HCT116 (cell line): ENCODE data around the gene VWA5B1. TPM values are rescaled to one million over a fixed set of nuclear protein-coding genes. Genes with fewer than 3 reads are reported as not detected.
A peak's percentile ranks its signal among the peaks of the same experiment; 100 is the strongest.

Experiments used
- ATAC-seq: fragments of 200-7000 bp; cut with Tn5 transposase; 2 replicates; pipeline ENCODE4 v1.9.1; 2020; ENCODE audit warnings: mild to moderate bottlenecking, moderate library complexity
- BruUV-seq: library from RNA; stranded (reverse); fragments of 400-500 nt; replicated peaks from 2 replicates; lab custom pipeline; 2021; lab: Mats Ljungman, UMichigan
- CTCF ChIA-PET: fragments of 300-600 bp; sonication (Branson Sonifier 250); formaldehyde crosslinking; loops from one replicate; lab custom pipeline; 2021; ENCODE audit warnings: antibody characterized with exemption; lab: Charles Lee
- POLR2A ChIA-PET: fragments of 300-600, 350-600 bp; sonication (Branson Sonifier 250); formaldehyde crosslinking; loops from one replicate; lab custom pipeline; 2021; ENCODE audit warnings: antibody characterized with exemption; lab: Charles Lee
- RAD21 ChIA-PET, 2 experiments: fragments of 300-600 bp; sonication (Branson Sonifier 250); formaldehyde crosslinking; loops; one replicate each; lab custom pipeline; 2023; ENCODE audit warnings: low total read pairs in 2 of 2; ENCODE audit not compliant: uncharacterized antibody in 2 of 2, unreplicated experiment in 2 of 2, low non-redundant PET in 1 of 2; lab: Charles Lee
- DNase-seq: peaks from one replicate; pipeline ENCODE4 v3.0.0-alpha.2; 2010; ENCODE audit warnings: low read depth, low spot score
- H2AFZ ChIP-seq: fragments of 200-600 bp; shearing (Covaris generic), sonication (generic); 2 replicates; pipeline ENCODE4 v1.6.1; 2017; ENCODE audit warnings: low read depth, mixed run types, mixed read lengths, antibody characterized with exemption, low read length; ENCODE audit not compliant: poor library complexity, severe bottlenecking
- H3K27ac ChIP-seq: 2 replicates; pipeline ENCODE4 v1.5.1; 2012; ENCODE audit warnings: low read depth, low read length
- H3K27me3 ChIP-seq: fragments of 200-600 bp; sonication (generic); 2 replicates; pipeline ENCODE4 v1.6.1; 2016; ENCODE audit warnings: mixed run types, low read length, mixed read lengths; ENCODE audit not compliant: insufficient read depth
- H3K36me3 ChIP-seq, 2 experiments: fragments of 200-500 bp in 1 of 2; fragments of 200-600 bp in 1 of 2; sonication (Bioruptor generic) in 1 of 2; sonication (generic) in 1 of 2; 2 replicates each; pipeline versions ENCODE4 v1.5.1 to v1.6.1; 2014 to 2016; ENCODE audit warnings: low read length in 2 of 2, inconsistent platforms in 1 of 2, mixed read lengths in 1 of 2, mixed run types in 1 of 2; ENCODE audit not compliant: insufficient read depth in 2 of 2, control insufficient read depth in 1 of 2
- H3K4me1 ChIP-seq, 2 experiments: fragments of 200-600 bp in 1 of 2; sonication (generic) in 1 of 2; 2 replicates each; pipeline versions ENCODE4 v1.5.1 to v1.6.1; 2012 to 2017; ENCODE audit warnings: low read length in 2 of 2, inconsistent platforms in 1 of 2, mild to moderate bottlenecking in 1 of 2, mixed read lengths in 1 of 2, mixed run types in 1 of 2, moderate library complexity in 1 of 2; ENCODE audit not compliant: insufficient read depth in 2 of 2, control insufficient read depth in 1 of 2
- H3K4me2 ChIP-seq: fragments of 200-600 bp; sonication (generic); 2 replicates; pipeline ENCODE4 v1.6.1; 2017; ENCODE audit warnings: mixed run types, low read length, mixed read lengths
- H3K4me3 ChIP-seq, 2 experiments: fragments of 200-600 bp in 1 of 2; sonication (generic) in 1 of 2; replicated peaks in 1 of 2; 2 replicates each; pipeline ENCODE4 v1.5.1; 2011 to 2016; ENCODE audit warnings: low read length in 2 of 2, control low read depth in 1 of 2, low read depth in 1 of 2, mild to moderate bottlenecking in 1 of 2, mixed read lengths in 1 of 2, mixed run types in 1 of 2
- H3K79me2 ChIP-seq: fragments of 200-600 bp; sonication (generic); 2 replicates; pipeline ENCODE4 v1.6.1; 2017; ENCODE audit warnings: mild to moderate bottlenecking, mixed run types, low read length, moderate library complexity, mixed read lengths; ENCODE audit not compliant: insufficient read depth
- H3K9ac ChIP-seq: fragments of 200-600 bp; sonication (generic); 2 replicates; pipeline ENCODE4 v1.6.1; 2016; ENCODE audit warnings: low read length, mixed read lengths
- H3K9me2 ChIP-seq: fragments of 200-600 bp; sonication (generic), shearing (Covaris generic); 2 replicates; pipeline ENCODE4 v1.6.1; 2017; ENCODE audit warnings: mixed run types, mild to moderate bottlenecking, moderate library complexity; ENCODE audit not compliant: insufficient read depth
- H3K9me3 ChIP-seq, 2 experiments: fragments of 200-500 bp in 1 of 2; fragments of 200-600 bp in 1 of 2; sonication (Bioruptor generic) in 1 of 2; sonication (generic) in 1 of 2; 2 replicates each; pipeline ENCODE4 v1.6.1; 2014 to 2017; ENCODE audit warnings: low read length in 2 of 2, mixed read lengths in 2 of 2, inconsistent platforms in 1 of 2, low read depth in 1 of 2, mild to moderate bottlenecking in 1 of 2, mixed run types in 1 of 2, moderate library complexity in 1 of 2; ENCODE audit not compliant: control insufficient read depth in 1 of 2, insufficient read depth in 1 of 2
- H4K20me1 ChIP-seq: fragments of 200-600 bp; sonication (generic), shearing (Covaris generic); 2 replicates; pipeline ENCODE4 v1.6.1; 2017; ENCODE audit warnings: mixed run types, mild to moderate bottlenecking, moderate library complexity; ENCODE audit not compliant: insufficient read depth
- CBX3 ChIP-seq: IDR thresholded peaks from 2 replicates; pipeline ENCODE4 v1.6.1; 2012; ENCODE audit warnings: low read depth
- SRF ChIP-seq: IDR thresholded peaks from 2 replicates; pipeline ENCODE4 v1.6.1; 2012; ENCODE audit warnings: low read depth
- TCF7L2 ChIP-seq: IDR thresholded peaks from 2 replicates; pipeline ENCODE4 v1.7.0; 2011; ENCODE audit warnings: borderline replicate concordance, inconsistent platforms; ENCODE audit not compliant: insufficient read depth, insufficient read length; ENCODE audit errors: extremely low read depth
- ZNF274 ChIP-seq: fragments of 200-500 bp; sonication (Bioruptor generic); IDR thresholded peaks from 2 replicates; pipeline ENCODE4 v1.6.1; 2014; ENCODE audit warnings: mild to moderate bottlenecking, low read depth, low read length, inconsistent platforms
- intact Hi-C: fragments of 100-400 bp; cut with micrococcal nuclease; formaldehyde crosslinking; loops from 2 replicates; pipeline ENCODE4 v1.10.0; 2022
- total RNA-seq: library from RNA; stranded (reverse); gene quantifications from one replicate; pipeline ENCODE4 v1.2.1, GENCODE V29; 2021; ENCODE audit not compliant: unreplicated experiment
- TF ChIP-seq, protein P1 (sequence below): IDR thresholded peaks from 2 replicates; pipeline ENCODE4 v1.6.1; 2012; ENCODE audit warnings: low read depth
- TF ChIP-seq, protein P2 (sequence below): IDR thresholded peaks from 2 replicates; pipeline ENCODE4 v1.6.1; 2012
- TF ChIP-seq, protein P3 (sequence below): IDR thresholded peaks from 2 replicates; pipeline ENCODE4 v1.6.1; 2011; ENCODE audit warnings: mild to moderate bottlenecking, low read length, moderate library complexity; ENCODE audit not compliant: insufficient replicate concordance; ENCODE audit errors: extremely low read depth

VWA5B1 gene
- total RNA-seq, 1 experiment from 2014 or later = not detected

DNA sequence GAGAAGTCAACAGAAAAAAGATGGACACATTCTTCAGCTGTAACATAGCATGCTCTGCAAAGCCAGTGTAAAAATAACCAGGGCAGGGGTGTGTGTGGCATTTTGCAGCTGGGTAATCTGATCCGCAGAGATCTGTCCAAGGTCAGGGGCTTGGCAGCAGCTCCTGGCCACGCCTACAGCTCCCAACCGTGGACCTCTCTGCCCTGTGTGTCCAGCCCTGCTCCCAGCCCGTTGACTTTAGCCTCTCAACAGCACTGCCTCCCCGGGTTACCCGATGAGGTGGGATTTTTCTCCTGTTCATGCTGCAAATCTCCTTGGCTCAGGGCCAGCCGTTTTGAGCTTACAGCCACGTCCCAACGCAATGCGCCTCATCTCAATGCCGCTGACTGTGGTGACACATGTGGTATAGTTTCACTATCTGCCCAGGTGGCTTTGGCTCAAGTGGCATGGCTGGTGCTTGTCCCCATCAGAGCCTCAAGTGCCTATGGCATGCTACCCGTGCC lies 68.1 kb downstream of the VWA5B1 start:
- no peaks in the 10 kb centered on the region for H3K36me3 ChIP-seq

More for the DNA sequence above, 68.1 kb downstream of the VWA5B1 start:
- ATAC-seq (peak; percentile 59), DNase-seq (no peak)
- H3K9me2 ChIP-seq = no peaks in the 10 kb centered on the region
- H3K27me3 ChIP-seq = no peaks in the 10 kb centered on the region
- peak overlapping the region; percentile 54 for H3K4me2 ChIP-seq
- no peaks in the 10 kb centered on the region for H3K9me3 ChIP-seq
- ChIA-PET RAD21 (no interaction called here), CTCF (no interaction called here), POLR2A (no interaction called here)
- no TSS peak for BruUV-seq
- no peak overlapping the region for H2AFZ ChIP-seq
- peaks cover 13 to 24% of the 10 kb centered on the region in 2 experiments; a peak in 3 of 4 replicates for H3K4me1 ChIP-seq
- peak overlapping the region in 1 of 2 experiments; percentile 12; a peak in 1 of 4 replicates for H3K4me3 ChIP-seq
- TF ChIP-seq, protein P1, sequence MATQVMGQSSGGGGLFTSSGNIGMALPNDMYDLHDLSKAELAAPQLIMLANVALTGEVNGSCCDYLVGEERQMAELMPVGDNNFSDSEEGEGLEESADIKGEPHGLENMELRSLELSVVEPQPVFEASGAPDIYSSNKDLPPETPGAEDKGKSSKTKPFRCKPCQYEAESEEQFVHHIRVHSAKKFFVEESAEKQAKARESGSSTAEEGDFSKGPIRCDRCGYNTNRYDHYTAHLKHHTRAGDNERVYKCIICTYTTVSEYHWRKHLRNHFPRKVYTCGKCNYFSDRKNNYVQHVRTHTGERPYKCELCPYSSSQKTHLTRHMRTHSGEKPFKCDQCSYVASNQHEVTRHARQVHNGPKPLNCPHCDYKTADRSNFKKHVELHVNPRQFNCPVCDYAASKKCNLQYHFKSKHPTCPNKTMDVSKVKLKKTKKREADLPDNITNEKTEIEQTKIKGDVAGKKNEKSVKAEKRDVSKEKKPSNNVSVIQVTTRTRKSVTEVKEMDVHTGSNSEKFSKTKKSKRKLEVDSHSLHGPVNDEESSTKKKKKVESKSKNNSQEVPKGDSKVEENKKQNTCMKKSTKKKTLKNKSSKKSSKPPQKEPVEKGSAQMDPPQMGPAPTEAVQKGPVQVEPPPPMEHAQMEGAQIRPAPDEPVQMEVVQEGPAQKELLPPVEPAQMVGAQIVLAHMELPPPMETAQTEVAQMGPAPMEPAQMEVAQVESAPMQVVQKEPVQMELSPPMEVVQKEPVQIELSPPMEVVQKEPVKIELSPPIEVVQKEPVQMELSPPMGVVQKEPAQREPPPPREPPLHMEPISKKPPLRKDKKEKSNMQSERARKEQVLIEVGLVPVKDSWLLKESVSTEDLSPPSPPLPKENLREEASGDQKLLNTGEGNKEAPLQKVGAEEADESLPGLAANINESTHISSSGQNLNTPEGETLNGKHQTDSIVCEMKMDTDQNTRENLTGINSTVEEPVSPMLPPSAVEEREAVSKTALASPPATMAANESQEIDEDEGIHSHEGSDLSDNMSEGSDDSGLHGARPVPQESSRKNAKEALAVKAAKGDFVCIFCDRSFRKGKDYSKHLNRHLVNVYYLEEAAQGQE = peak; percentile 42; the same call in 1 of the 2 replicates
- TF ChIP-seq, protein P2, sequence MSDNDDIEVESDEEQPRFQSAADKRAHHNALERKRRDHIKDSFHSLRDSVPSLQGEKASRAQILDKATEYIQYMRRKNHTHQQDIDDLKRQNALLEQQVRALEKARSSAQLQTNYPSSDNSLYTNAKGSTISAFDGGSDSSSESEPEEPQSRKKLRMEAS = no peak; the same call in 1 of the 2 replicates
- TF ChIP-seq SRF (no peak), CBX3 (no peak), TCF7L2 (no peak), ZNF274 (no peak)
- TF ChIP-seq, protein P3, sequence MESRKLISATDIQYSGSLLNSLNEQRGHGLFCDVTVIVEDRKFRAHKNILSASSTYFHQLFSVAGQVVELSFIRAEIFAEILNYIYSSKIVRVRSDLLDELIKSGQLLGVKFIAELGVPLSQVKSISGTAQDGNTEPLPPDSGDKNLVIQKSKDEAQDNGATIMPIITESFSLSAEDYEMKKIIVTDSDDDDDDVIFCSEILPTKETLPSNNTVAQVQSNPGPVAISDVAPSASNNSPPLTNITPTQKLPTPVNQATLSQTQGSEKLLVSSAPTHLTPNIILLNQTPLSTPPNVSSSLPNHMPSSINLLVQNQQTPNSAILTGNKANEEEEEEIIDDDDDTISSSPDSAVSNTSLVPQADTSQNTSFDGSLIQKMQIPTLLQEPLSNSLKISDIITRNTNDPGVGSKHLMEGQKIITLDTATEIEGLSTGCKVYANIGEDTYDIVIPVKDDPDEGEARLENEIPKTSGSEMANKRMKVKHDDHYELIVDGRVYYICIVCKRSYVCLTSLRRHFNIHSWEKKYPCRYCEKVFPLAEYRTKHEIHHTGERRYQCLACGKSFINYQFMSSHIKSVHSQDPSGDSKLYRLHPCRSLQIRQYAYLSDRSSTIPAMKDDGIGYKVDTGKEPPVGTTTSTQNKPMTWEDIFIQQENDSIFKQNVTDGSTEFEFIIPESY = no peak
- no peak overlapping the region for H3K9ac ChIP-seq
- H4K20me1 ChIP-seq = no peaks in the 10 kb centered on the region
- H3K27ac ChIP-seq = no peak overlapping the region
- intact Hi-C loops = no loop called here
- no peaks in the 10 kb centered on the region for H3K79me2 ChIP-seq
